ENCODE data around the gene FTMT. TPM values are rescaled to one million over a fixed set of nuclear protein-coding genes. Genes with fewer than 3 reads are reported as not detected.

FTMT gene
- total and polyA plus RNA-seq, 4 donors: not detected

DNA sequence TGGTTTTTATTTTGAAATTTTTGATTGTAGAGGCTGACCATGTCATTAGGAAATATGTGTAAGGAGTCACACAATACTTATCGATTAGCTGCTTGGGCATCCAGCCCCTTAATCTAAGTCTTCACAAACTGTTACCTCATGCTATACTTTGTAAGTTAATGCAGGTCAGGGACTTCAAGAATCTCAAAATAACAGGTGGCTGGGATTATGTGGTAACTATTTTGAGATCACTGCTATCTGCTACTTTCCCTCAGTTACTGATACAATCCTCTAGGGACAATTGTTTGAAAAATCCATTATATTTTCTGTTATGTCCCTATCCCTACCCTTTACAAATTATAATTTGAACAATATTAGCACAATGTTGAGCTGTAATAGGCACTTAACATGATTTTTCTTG lies 21.7 kb downstream of the FTMT start:
- Histone ChIP-seq H3K9me3 (ENCODE audit: control insufficient read depth in 4 of 4, low read length in 3 of 4) (no peaks in the 10 kb centered on the region), H3K4me1 (ENCODE audit: control insufficient read depth in 4 of 4, insufficient read depth in 4 of 4, low read length in 3 of 4) (no peaks in the 10 kb centered on the region), H3K27ac (ENCODE audit: low read depth in 1 of 2, low read length in 2 of 2) (no peak overlapping the region), H3K27me3 (ENCODE audit: control insufficient read depth in 4 of 4, insufficient read depth in 4 of 4, low read length in 3 of 4) (no peaks in the 10 kb centered on the region), H3K4me3 (ENCODE audit: low read depth in 1 of 3, low read length in 3 of 3) (no peak overlapping the region), H3K9ac (ENCODE audit: low read depth in 1 of 2, low read length in 2 of 2) (no peak overlapping the region), H3K36me3 (ENCODE audit: control insufficient read depth in 4 of 4, insufficient read depth in 3 of 4, low read depth in 1 of 4, low read length in 3 of 4) (no peaks in the 10 kb centered on the region)
- TF ChIP-seq NR2F2 (IDR thresholded peaks at IDR 0.05): no peak
- TF ChIP-seq HNF4A (conservative IDR thresholded peaks at IDR 0.05): no peak
- TF ChIP-seq SP1 (IDR thresholded peaks at IDR 0.05): no peak
- no peak for TF ChIP-seq MAX (IDR thresholded peaks at IDR 0.05)
- no peak for TF ChIP-seq RXRA (IDR thresholded peaks at IDR 0.05)
- no peak for TF ChIP-seq CTCF (IDR thresholded peaks at IDR 0.05; ENCODE audit: low read depth, low read length, missing input control)
- TF ChIP-seq EGR1 (IDR thresholded peaks at IDR 0.05; ENCODE audit: low read depth in 2 of 2): no peak
- TF ChIP-seq FOXA1 (IDR thresholded peaks at IDR 0.05): no peak
- TF ChIP-seq, protein P1, sequence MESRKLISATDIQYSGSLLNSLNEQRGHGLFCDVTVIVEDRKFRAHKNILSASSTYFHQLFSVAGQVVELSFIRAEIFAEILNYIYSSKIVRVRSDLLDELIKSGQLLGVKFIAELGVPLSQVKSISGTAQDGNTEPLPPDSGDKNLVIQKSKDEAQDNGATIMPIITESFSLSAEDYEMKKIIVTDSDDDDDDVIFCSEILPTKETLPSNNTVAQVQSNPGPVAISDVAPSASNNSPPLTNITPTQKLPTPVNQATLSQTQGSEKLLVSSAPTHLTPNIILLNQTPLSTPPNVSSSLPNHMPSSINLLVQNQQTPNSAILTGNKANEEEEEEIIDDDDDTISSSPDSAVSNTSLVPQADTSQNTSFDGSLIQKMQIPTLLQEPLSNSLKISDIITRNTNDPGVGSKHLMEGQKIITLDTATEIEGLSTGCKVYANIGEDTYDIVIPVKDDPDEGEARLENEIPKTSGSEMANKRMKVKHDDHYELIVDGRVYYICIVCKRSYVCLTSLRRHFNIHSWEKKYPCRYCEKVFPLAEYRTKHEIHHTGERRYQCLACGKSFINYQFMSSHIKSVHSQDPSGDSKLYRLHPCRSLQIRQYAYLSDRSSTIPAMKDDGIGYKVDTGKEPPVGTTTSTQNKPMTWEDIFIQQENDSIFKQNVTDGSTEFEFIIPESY (IDR thresholded peaks at IDR 0.05): no peak
- TF ChIP-seq, protein P2, sequence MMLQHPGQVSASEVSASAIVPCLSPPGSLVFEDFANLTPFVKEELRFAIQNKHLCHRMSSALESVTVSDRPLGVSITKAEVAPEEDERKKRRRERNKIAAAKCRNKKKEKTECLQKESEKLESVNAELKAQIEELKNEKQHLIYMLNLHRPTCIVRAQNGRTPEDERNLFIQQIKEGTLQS (IDR thresholded peaks at IDR 0.05): no peak
- no peak for TF ChIP-seq YY1 (IDR thresholded peaks at IDR 0.05)
- TF ChIP-seq RAD21 (IDR thresholded peaks at IDR 0.05): no peak
- TF ChIP-seq FOXA2 (IDR thresholded peaks at IDR 0.05): no peak
- no peak for TF ChIP-seq HNF4G (IDR thresholded peaks at IDR 0.05)
- TF ChIP-seq GABPA (IDR thresholded peaks at IDR 0.05 in 1 of 2, conservative IDR thresholded peaks at IDR 0.05 in 1 of 2): no peak
- no peak for TF ChIP-seq JUND (IDR thresholded peaks at IDR 0.05)
- TF ChIP-seq TAF1 (conservative IDR thresholded peaks at IDR 0.05): no peak
- no peak for DNase-seq (ENCODE audit: low spot score)
- WGBS: 88% methylated on average over 1 of the region's 1 CpG

DNA sequence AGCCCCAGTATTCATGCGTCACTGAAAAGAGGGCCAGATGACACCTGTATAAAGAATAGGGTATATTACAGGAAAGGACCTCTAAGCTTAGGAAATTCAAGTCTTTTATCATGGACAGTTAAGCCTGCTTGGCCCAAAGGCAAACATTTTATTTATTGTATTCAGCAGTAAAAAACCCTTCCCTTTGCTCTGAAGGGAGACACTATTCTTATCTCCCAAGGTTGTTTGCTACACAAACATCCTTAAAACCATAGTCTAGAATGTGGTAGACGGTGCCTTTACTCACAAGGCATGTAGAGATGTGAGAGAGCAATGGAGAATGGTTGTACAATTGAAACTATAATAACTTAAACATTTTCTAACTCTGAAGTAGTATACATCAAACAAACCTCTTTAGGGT lies 33.9 kb downstream of the FTMT start:
- TF ChIP-seq, protein P3, sequence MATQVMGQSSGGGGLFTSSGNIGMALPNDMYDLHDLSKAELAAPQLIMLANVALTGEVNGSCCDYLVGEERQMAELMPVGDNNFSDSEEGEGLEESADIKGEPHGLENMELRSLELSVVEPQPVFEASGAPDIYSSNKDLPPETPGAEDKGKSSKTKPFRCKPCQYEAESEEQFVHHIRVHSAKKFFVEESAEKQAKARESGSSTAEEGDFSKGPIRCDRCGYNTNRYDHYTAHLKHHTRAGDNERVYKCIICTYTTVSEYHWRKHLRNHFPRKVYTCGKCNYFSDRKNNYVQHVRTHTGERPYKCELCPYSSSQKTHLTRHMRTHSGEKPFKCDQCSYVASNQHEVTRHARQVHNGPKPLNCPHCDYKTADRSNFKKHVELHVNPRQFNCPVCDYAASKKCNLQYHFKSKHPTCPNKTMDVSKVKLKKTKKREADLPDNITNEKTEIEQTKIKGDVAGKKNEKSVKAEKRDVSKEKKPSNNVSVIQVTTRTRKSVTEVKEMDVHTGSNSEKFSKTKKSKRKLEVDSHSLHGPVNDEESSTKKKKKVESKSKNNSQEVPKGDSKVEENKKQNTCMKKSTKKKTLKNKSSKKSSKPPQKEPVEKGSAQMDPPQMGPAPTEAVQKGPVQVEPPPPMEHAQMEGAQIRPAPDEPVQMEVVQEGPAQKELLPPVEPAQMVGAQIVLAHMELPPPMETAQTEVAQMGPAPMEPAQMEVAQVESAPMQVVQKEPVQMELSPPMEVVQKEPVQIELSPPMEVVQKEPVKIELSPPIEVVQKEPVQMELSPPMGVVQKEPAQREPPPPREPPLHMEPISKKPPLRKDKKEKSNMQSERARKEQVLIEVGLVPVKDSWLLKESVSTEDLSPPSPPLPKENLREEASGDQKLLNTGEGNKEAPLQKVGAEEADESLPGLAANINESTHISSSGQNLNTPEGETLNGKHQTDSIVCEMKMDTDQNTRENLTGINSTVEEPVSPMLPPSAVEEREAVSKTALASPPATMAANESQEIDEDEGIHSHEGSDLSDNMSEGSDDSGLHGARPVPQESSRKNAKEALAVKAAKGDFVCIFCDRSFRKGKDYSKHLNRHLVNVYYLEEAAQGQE (IDR thresholded peaks at IDR 0.05): no peak
- no peak for TF ChIP-seq RAD21 (IDR thresholded peaks at IDR 0.05)
- TF ChIP-seq, protein P2 (IDR thresholded peaks at IDR 0.05): no peak
- TF ChIP-seq HNF4A (conservative IDR thresholded peaks at IDR 0.05): no peak
- no peak for TF ChIP-seq HNF4G (IDR thresholded peaks at IDR 0.05)
- no peak for TF ChIP-seq GABPA (IDR thresholded peaks at IDR 0.05 in 1 of 2, conservative IDR thresholded peaks at IDR 0.05 in 1 of 2)
- TF ChIP-seq TAF1 (conservative IDR thresholded peaks at IDR 0.05): no peak
- no peak for TF ChIP-seq CTCF (IDR thresholded peaks at IDR 0.05; ENCODE audit: low read depth, low read length, missing input control)
- no peak for TF ChIP-seq FOXA2 (IDR thresholded peaks at IDR 0.05)
- TF ChIP-seq, protein P1 (IDR thresholded peaks at IDR 0.05): no peak
- no peak for TF ChIP-seq NR2F2 (IDR thresholded peaks at IDR 0.05)
- TF ChIP-seq FOXA1 (IDR thresholded peaks at IDR 0.05): no peak
- no peak for TF ChIP-seq EGR1 (IDR thresholded peaks at IDR 0.05; ENCODE audit: low read depth in 2 of 2)
- TF ChIP-seq JUND (IDR thresholded peaks at IDR 0.05): no peak
- TF ChIP-seq MAX (IDR thresholded peaks at IDR 0.05): no peak
- TF ChIP-seq RXRA (IDR thresholded peaks at IDR 0.05): no peak
- Histone ChIP-seq H3K27me3 (ENCODE audit: control insufficient read depth in 4 of 4, insufficient read depth in 4 of 4, low read length in 3 of 4) (no peaks in the 10 kb centered on the region), H3K9me3 (ENCODE audit: control insufficient read depth in 4 of 4, low read length in 3 of 4) (no peaks in the 10 kb centered on the region), H3K9ac (ENCODE audit: low read depth in 1 of 2, low read length in 2 of 2) (no peak overlapping the region), H3K36me3 (ENCODE audit: control insufficient read depth in 4 of 4, insufficient read depth in 3 of 4, low read depth in 1 of 4, low read length in 3 of 4) (no peaks in the 10 kb centered on the region), H3K27ac (ENCODE audit: low read depth in 1 of 2, low read length in 2 of 2) (no peak overlapping the region), H3K4me3 (ENCODE audit: low read depth in 1 of 3, low read length in 3 of 3) (no peak overlapping the region), H3K4me1 (ENCODE audit: control insufficient read depth in 4 of 4, insufficient read depth in 4 of 4, low read length in 3 of 4) (no peaks in the 10 kb centered on the region)
- 39% methylated on average over 2 of the region's 2 CpGs for WGBS
- no peak for DNase-seq (ENCODE audit: low spot score)

Measured in liver (tissue), 9 donors.